ENCODE measurements around the gene CHST11. TPM values are rescaled to one million over a fixed set of nuclear protein-coding genes. Genes with fewer than 3 reads are reported as not detected.

CHST11 gene
- total RNA-seq, 1 experiment from 2014 or later, result 6.7 TPM

DNA sequence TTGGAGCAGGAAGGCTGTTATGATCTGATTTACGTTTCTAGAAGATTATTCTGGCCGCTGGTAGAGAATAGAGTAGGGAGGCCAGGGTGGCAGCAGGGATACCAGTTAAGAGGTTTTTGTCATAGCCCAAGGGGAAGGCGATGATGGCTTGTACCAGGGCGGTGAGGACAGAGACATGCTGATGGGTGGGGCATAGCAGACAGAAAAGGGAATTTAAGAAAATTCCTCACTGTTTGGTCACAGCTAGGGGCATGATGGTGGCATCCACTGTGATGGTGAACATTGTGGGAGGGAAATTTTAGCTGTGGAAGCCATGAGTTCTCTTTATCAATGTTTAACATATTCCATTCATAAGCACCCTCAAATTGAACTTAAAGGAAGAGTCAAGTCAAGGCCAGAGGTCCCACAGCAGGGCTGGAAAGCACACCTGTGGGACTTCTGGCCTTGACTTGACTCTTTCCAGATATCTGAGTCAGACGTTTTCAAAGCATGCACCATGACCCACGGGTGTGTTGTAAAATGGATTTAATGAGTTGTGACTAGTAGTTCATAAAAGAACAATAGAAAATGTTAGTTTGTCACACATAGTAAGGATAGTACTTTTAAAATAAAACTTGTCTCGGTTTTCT lies 134.6 kb downstream of the CHST11 start:
- Mint-ChIP-seq H3K27me3 (ENCODE audit: low read depth) (no peaks in the 10 kb centered on the region; the same call in 1 of the 2 replicates), H3K4me1 (peaks cover 11 to 12% of the 10 kb centered on the region in 2 experiments), H3K27ac (no peak overlapping the region), H3K9me3 (no peaks in the 10 kb centered on the region; a peak in 3 of 5 replicates), H3K36me3 (ENCODE audit: insufficient read depth in 1 of 3, low read depth in 3 of 3) (no peaks in the 10 kb centered on the region), H3K4me3 (no peak overlapping the region)
- H3K79me1 ChIP-seq (ENCODE audit: insufficient read depth, low read depth, low read length, poor library complexity, severe bottlenecking), result no peaks in the 10 kb centered on the region
- H2AK5ac ChIP-seq (ENCODE audit: insufficient read length, low read length), result no peak overlapping the region
- H3K56ac ChIP-seq (ENCODE audit: insufficient read length, low read depth, low read length), result no peak overlapping the region
- H3K4me1 ChIP-seq (ENCODE audit: insufficient read depth, low read length), result no peaks in the 10 kb centered on the region; the same call in 1 of the 2 replicates
- H3K14ac ChIP-seq (ENCODE audit: insufficient read depth, low read length), result no peak overlapping the region
- no peak overlapping the region for H4K91ac ChIP-seq (ENCODE audit: insufficient read length, low read depth, low read length)
- no peak overlapping the region for H2BK5ac ChIP-seq (ENCODE audit: insufficient read length, low read length)
- no peak overlapping the region for H3K27ac ChIP-seq (ENCODE audit: insufficient read length, low read depth, low read length)
- no peak overlapping the region for H2BK120ac ChIP-seq (ENCODE audit: low read depth, low read length, poor library complexity, severe bottlenecking)
- no peak overlapping the region for H3K23ac ChIP-seq (ENCODE audit: insufficient read length, low read depth, low read length)
- H2BK15ac ChIP-seq (ENCODE audit: low read depth, low read length), result no peak overlapping the region
- no peaks in the 10 kb centered on the region for H3K23me2 ChIP-seq (ENCODE audit: insufficient read length, low read depth, low read length, poor library complexity, severe bottlenecking)
- no peak overlapping the region for H4K8ac ChIP-seq (replicated peaks; ENCODE audit: insufficient read length, low read depth, low read length)
- H3K79me2 ChIP-seq (ENCODE audit: insufficient read depth, low read length), result 0 out of 2 replicates have a peak, but pooled peaks cover 2% of the 10 kb centered on the region
- WGBS (ENCODE audit: extremely low coverage, insufficient read length, low lambda C conversion rate), result no CpG with 5 or more reads among the region's 7 CpGs
- H3K9ac ChIP-seq (ENCODE audit: extremely low read depth, insufficient read length, low read length), result no peak overlapping the region
- H3K4me2 ChIP-seq (ENCODE audit: insufficient read depth, insufficient read length, low read length), result no peak overlapping the region
- no peak overlapping the region for H2AFZ ChIP-seq (ENCODE audit: low read length)
- no peak for DNase-seq
- H3K27me3 ChIP-seq (ENCODE audit: insufficient read depth, low read length), result no peaks in the 10 kb centered on the region
- TF ChIP-seq, protein P1, sequence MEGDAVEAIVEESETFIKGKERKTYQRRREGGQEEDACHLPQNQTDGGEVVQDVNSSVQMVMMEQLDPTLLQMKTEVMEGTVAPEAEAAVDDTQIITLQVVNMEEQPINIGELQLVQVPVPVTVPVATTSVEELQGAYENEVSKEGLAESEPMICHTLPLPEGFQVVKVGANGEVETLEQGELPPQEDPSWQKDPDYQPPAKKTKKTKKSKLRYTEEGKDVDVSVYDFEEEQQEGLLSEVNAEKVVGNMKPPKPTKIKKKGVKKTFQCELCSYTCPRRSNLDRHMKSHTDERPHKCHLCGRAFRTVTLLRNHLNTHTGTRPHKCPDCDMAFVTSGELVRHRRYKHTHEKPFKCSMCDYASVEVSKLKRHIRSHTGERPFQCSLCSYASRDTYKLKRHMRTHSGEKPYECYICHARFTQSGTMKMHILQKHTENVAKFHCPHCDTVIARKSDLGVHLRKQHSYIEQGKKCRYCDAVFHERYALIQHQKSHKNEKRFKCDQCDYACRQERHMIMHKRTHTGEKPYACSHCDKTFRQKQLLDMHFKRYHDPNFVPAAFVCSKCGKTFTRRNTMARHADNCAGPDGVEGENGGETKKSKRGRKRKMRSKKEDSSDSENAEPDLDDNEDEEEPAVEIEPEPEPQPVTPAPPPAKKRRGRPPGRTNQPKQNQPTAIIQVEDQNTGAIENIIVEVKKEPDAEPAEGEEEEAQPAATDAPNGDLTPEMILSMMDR (conservative IDR thresholded peaks at IDR 0.05), result no peak
- no peak overlapping the region for H2BK12ac ChIP-seq (ENCODE audit: insufficient read length, low read depth, low read length)
- no peak overlapping the region for H4K5ac ChIP-seq (ENCODE audit: insufficient read length, low read depth, low read length)
- H3K9me3 ChIP-seq (ENCODE audit: control insufficient read depth, low read depth, low read length), result no peaks in the 10 kb centered on the region
- no peak overlapping the region for H3K18ac ChIP-seq (ENCODE audit: insufficient read length, low read depth, low read length)
- H3T11ph ChIP-seq (ENCODE audit: low read length), result no peak overlapping the region
- no peak overlapping the region for H2BK20ac ChIP-seq (ENCODE audit: low read depth, low read length, poor library complexity, severe bottlenecking)
- no peak overlapping the region for H3K4ac ChIP-seq (ENCODE audit: low read depth, low read length)
- no peaks in the 10 kb centered on the region for H4K20me1 ChIP-seq (ENCODE audit: control insufficient read depth, insufficient read depth, insufficient read length)
